ENCODE measurements around the gene CKS1B.

DNA sequence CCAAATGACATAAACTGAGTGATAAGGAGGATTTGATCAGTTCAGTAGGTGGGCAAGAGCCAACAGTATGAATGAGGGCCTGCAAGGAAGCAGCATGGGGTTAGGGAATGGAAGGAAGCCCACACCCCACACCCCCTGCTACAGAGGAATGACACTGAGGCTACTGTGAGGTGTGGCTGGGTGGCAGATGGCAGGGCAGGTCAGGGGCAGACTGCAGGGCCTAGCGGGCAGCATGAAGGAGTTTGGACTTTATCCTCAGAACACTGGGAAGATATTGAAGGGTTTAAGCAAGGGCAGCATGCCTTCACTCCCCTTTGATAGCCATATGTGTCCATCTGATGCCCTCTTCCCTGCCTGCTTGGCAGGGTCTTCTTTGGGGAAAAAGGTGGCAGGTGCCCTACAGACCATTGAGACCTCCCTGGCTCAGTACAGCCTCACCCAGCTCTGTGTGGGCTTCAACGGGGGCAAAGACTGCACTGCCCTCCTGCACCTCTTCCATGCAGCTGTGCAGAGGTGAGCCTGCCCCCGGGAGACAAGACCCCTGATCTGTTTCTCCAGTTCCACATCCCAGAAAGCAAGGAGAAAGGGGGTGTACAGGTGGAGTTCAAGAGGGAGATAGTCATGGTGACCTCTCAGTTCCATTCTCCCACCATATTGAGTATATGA lies 14.8 kb downstream of the CKS1B start:
- TF ChIP-seq POLR2AphosphoS5 (IDR thresholded peaks at IDR 0.05; ENCODE audit: low read depth), result no peak
- TF ChIP-seq, protein P1, sequence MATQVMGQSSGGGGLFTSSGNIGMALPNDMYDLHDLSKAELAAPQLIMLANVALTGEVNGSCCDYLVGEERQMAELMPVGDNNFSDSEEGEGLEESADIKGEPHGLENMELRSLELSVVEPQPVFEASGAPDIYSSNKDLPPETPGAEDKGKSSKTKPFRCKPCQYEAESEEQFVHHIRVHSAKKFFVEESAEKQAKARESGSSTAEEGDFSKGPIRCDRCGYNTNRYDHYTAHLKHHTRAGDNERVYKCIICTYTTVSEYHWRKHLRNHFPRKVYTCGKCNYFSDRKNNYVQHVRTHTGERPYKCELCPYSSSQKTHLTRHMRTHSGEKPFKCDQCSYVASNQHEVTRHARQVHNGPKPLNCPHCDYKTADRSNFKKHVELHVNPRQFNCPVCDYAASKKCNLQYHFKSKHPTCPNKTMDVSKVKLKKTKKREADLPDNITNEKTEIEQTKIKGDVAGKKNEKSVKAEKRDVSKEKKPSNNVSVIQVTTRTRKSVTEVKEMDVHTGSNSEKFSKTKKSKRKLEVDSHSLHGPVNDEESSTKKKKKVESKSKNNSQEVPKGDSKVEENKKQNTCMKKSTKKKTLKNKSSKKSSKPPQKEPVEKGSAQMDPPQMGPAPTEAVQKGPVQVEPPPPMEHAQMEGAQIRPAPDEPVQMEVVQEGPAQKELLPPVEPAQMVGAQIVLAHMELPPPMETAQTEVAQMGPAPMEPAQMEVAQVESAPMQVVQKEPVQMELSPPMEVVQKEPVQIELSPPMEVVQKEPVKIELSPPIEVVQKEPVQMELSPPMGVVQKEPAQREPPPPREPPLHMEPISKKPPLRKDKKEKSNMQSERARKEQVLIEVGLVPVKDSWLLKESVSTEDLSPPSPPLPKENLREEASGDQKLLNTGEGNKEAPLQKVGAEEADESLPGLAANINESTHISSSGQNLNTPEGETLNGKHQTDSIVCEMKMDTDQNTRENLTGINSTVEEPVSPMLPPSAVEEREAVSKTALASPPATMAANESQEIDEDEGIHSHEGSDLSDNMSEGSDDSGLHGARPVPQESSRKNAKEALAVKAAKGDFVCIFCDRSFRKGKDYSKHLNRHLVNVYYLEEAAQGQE (IDR thresholded peaks at IDR 0.05; ENCODE audit: insufficient replicate concordance, low read depth), result no peak
- TF ChIP-seq, protein P2, sequence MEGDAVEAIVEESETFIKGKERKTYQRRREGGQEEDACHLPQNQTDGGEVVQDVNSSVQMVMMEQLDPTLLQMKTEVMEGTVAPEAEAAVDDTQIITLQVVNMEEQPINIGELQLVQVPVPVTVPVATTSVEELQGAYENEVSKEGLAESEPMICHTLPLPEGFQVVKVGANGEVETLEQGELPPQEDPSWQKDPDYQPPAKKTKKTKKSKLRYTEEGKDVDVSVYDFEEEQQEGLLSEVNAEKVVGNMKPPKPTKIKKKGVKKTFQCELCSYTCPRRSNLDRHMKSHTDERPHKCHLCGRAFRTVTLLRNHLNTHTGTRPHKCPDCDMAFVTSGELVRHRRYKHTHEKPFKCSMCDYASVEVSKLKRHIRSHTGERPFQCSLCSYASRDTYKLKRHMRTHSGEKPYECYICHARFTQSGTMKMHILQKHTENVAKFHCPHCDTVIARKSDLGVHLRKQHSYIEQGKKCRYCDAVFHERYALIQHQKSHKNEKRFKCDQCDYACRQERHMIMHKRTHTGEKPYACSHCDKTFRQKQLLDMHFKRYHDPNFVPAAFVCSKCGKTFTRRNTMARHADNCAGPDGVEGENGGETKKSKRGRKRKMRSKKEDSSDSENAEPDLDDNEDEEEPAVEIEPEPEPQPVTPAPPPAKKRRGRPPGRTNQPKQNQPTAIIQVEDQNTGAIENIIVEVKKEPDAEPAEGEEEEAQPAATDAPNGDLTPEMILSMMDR (IDR thresholded peaks at IDR 0.05; ENCODE audit: insufficient read depth, low read length), result no peak

All from HL-60 (cell line).